H1 (cell line): ENCODE data around the gene DYSF. TPM values are rescaled to one million over a fixed set of nuclear protein-coding genes. Genes with fewer than 3 reads are reported as not detected.

Experiments used
- CTCF ChIA-PET: fragments of 300-600 bp; sonication (Branson Sonifier 250); formaldehyde crosslinking; loops from one replicate; lab custom pipeline; 2021; ENCODE audit not compliant: partially characterized antibody; lab: Charles Lee
- POLR2A ChIA-PET: fragments of 300-600 bp; sonication (Branson Sonifier 250); formaldehyde crosslinking; loops from one replicate; lab custom pipeline; 2021; ENCODE audit warnings: inconsistent platforms; ENCODE audit not compliant: partially characterized antibody; lab: Charles Lee
- DNase-seq, 2 experiments: peaks; one replicate each; pipeline versions ENCODE4 v3.0.0 to v3.0.0-alpha.2; 2010 to 2022; ENCODE audit warnings: low spot score in 2 of 2, low read depth in 1 of 2, mixed read lengths in 1 of 2
- FAIRE-seq: peaks from 2 replicates; lab custom pipeline; 2011; peaks lifted over from hg19 to GRCh38; lab: Jason Lieb, UNC
- H2AFZ ChIP-seq: 2 replicates; pipeline ENCODE4 v1.8.1; 2012; ENCODE audit warnings: low read length, inconsistent platforms
- H2AK5ac ChIP-seq: 2 replicates; pipeline ENCODE4 v1.6.1; 2013; ENCODE audit warnings: low read depth, low read length
- H2BK120ac ChIP-seq: replicated peaks from 2 replicates; pipeline ENCODE3; 2013; ENCODE audit warnings: low read depth, low read length, inconsistent platforms
- H2BK12ac ChIP-seq: 2 replicates; pipeline ENCODE4 v1.6.1; 2013; ENCODE audit warnings: low read depth, low read length
- H2BK15ac ChIP-seq: 2 replicates; pipeline ENCODE4 v1.6.1; 2013; ENCODE audit warnings: low read length
- H2BK20ac ChIP-seq: 2 replicates; pipeline ENCODE4 v1.6.1; 2013; ENCODE audit warnings: low read length
- H2BK5ac ChIP-seq: 2 replicates; pipeline ENCODE4 v1.6.1; 2013; ENCODE audit warnings: low read depth, low read length
- H3K14ac ChIP-seq: 2 replicates; pipeline ENCODE4 v1.6.1; 2013; ENCODE audit warnings: inconsistent platforms; ENCODE audit not compliant: insufficient read length
- H3K18ac ChIP-seq: 2 replicates; pipeline ENCODE4 v1.6.1; 2013; ENCODE audit warnings: low read length; ENCODE audit errors: extremely low read depth
- H3K23ac ChIP-seq: 2 replicates; pipeline ENCODE4 v1.6.1; 2013; ENCODE audit warnings: inconsistent platforms; ENCODE audit not compliant: insufficient read length
- H3K23me2 ChIP-seq: 2 replicates; pipeline ENCODE4 v1.6.1; 2013; ENCODE audit warnings: low read depth, low read length
- H3K27ac ChIP-seq: 2 replicates; pipeline ENCODE4 v1.6.1; 2011; ENCODE audit warnings: low read depth, low read length, inconsistent platforms
- H3K27me3 ChIP-seq, 4 experiments: replicated peaks in 1 of 4; 1 replicate in 1 of 4; 2 replicates in 3 of 4; pipeline versions ENCODE4 v1.6.1 to v1.8.1; 2011 to 2013; ENCODE audit warnings: low read length in 3 of 4, mild to moderate bottlenecking in 3 of 4, inconsistent platforms in 2 of 4, mixed read lengths in 2 of 4, moderate library complexity in 1 of 4; ENCODE audit not compliant: control insufficient read depth in 3 of 4, insufficient read depth in 3 of 4; ENCODE audit errors: extremely low read depth in 1 of 4
- H3K36me3 ChIP-seq, 4 experiments: 2 replicates each; pipeline versions ENCODE4 v1.6.1 to v1.8.1; 2011 to 2013; ENCODE audit warnings: mild to moderate bottlenecking in 4 of 4, low read length in 3 of 4, moderate library complexity in 2 of 4, control low read depth in 1 of 4, inconsistent platforms in 1 of 4; ENCODE audit not compliant: insufficient read depth in 4 of 4, control insufficient read depth in 2 of 4
- H3K4ac ChIP-seq: replicated peaks from 2 replicates; pipeline ENCODE3; 2013; ENCODE audit warnings: low read length, low read depth, mixed read lengths, inconsistent platforms; ENCODE audit not compliant: insufficient read length
- H3K4me1 ChIP-seq, 4 experiments: replicated peaks in 1 of 4; 1 replicate in 1 of 4; 2 replicates in 3 of 4; pipeline versions ENCODE4 v1.6.1 to v1.8.1; 2011 to 2013; ENCODE audit warnings: low read length in 3 of 4, inconsistent platforms in 2 of 4, mixed read lengths in 1 of 4; ENCODE audit not compliant: insufficient read depth in 4 of 4, control insufficient read depth in 3 of 4
- H3K4me2 ChIP-seq, 2 experiments: 2 replicates each; pipeline versions ENCODE4 v1.6.1 to v1.8.1; 2011 to 2013; ENCODE audit warnings: low read depth in 2 of 2, low read length in 2 of 2, control low read depth in 1 of 2, inconsistent platforms in 1 of 2, mild to moderate bottlenecking in 1 of 2; ENCODE audit not compliant: insufficient read depth in 1 of 2
- H3K4me3 ChIP-seq, 4 experiments: fragments of 200-600, 300-600 bp in 1 of 4; sonication (generic), shearing (Covaris generic), sonication (Bioruptor Twin) in 1 of 4; 2 replicates each; pipeline versions ENCODE4 v1.5.1 to v1.8.1; 2011 to 2016; ENCODE audit warnings: low read length in 4 of 4, low read depth in 3 of 4, control low read depth in 2 of 4, inconsistent platforms in 2 of 4, mild to moderate bottlenecking in 2 of 4, mixed read lengths in 1 of 4, moderate library complexity in 1 of 4; ENCODE audit not compliant: insufficient read depth in 2 of 4; ENCODE audit errors: extremely low read depth in 1 of 4
- H3K56ac ChIP-seq: replicated peaks from 2 replicates; pipeline ENCODE3; 2013; ENCODE audit warnings: low read depth, mild to moderate bottlenecking, mixed read lengths, low read length, inconsistent platforms; ENCODE audit not compliant: insufficient read length
- H3K79me1 ChIP-seq: 2 replicates; pipeline ENCODE4 v1.6.1; 2013; ENCODE audit warnings: low read depth, low read length, control low read depth
- H3K79me2 ChIP-seq, 2 experiments: 2 replicates each; pipeline versions ENCODE4 v1.6.1 to v1.8.1; 2012 to 2013; ENCODE audit warnings: low read length in 2 of 2, mild to moderate bottlenecking in 2 of 2, inconsistent platforms in 1 of 2; ENCODE audit not compliant: insufficient read depth in 2 of 2, control insufficient read depth in 1 of 2
- H3K9ac ChIP-seq, 4 experiments: replicated peaks in 1 of 4; 1 replicate in 1 of 4; 2 replicates in 3 of 4; pipeline versions ENCODE4 v1.6.1 to v1.8.1; 2011 to 2013; ENCODE audit warnings: low read depth in 3 of 4, low read length in 3 of 4, control low read depth in 2 of 4, mild to moderate bottlenecking in 2 of 4, moderate library complexity in 2 of 4, inconsistent platforms in 1 of 4; ENCODE audit errors: extremely low read depth in 1 of 4
- H3K9me3 ChIP-seq, 2 experiments: 2 replicates each; pipeline versions ENCODE4 v1.6.1 to v1.8.1; 2012 to 2013; ENCODE audit warnings: mild to moderate bottlenecking in 2 of 2, moderate library complexity in 2 of 2, control low read depth in 1 of 2, inconsistent platforms in 1 of 2, low read depth in 1 of 2, low read length in 1 of 2, mixed read lengths in 1 of 2; ENCODE audit not compliant: insufficient read depth in 2 of 2
- H4K20me1 ChIP-seq, 2 experiments: replicated peaks in 1 of 2; 2 replicates each; pipeline versions ENCODE3 to v1.8.1; 2011 to 2013; ENCODE audit warnings: inconsistent platforms in 2 of 2, low read length in 2 of 2, mild to moderate bottlenecking in 1 of 2; ENCODE audit not compliant: insufficient read depth in 2 of 2, control insufficient read depth in 1 of 2
- H4K5ac ChIP-seq: 2 replicates; pipeline ENCODE4 v1.6.1; 2013; ENCODE audit warnings: low read length, low read depth, mixed read lengths, inconsistent platforms; ENCODE audit not compliant: insufficient read length
- H4K8ac ChIP-seq: 2 replicates; pipeline ENCODE4 v1.8.0; 2013; ENCODE audit warnings: mild to moderate bottlenecking, moderate library complexity, low read length, inconsistent platforms; ENCODE audit not compliant: insufficient read depth; ENCODE audit errors: extremely low read depth
- H4K91ac ChIP-seq: replicated peaks from 2 replicates; pipeline ENCODE3; 2013; ENCODE audit warnings: low read length, mixed read lengths, inconsistent platforms; ENCODE audit not compliant: insufficient read length
- EZH2 ChIP-seq: fragments of 200-600 bp; sonication (generic); IDR thresholded peaks from 2 replicates; pipeline ENCODE4 v1.7.1; 2012; ENCODE audit warnings: low read depth, mild to moderate bottlenecking, moderate library complexity, low read length, inconsistent platforms; ENCODE audit not compliant: severe bottlenecking
- RFX5 ChIP-seq: IDR thresholded peaks from 2 replicates; pipeline ENCODE4 v1.6.1; 2011; ENCODE audit warnings: low read depth, low read length, improper control_type of control experiment, borderline replicate concordance
- WGBS, 2 experiments: shearing (Covaris generic) in 1 of 2; methylation state at CpG; one replicate each; pipeline versions ENCODE4 v1.1.6 to v1.1.7; 2013 to 2015; ENCODE audit warnings: low lambda C conversion rate in 2 of 2, mixed read lengths in 2 of 2, inconsistent platforms in 1 of 2, low coverage in 1 of 2, missing lambda C conversion rate in 1 of 2; ENCODE audit not compliant: insufficient replicate concordance in 2 of 2, insufficient coverage in 1 of 2, insufficient read length in 1 of 2; ENCODE audit errors: extremely low coverage in 1 of 2, missing lambda C conversion rate in 1 of 2; 5-methylcytosine and 5-hydroxymethylcytosine counted together
- polyA plus RNA-seq, 7 experiments: library from polyadenylated mRNA; depleted of rRNA in 3 of 7; stranded (reverse) in 5 of 7; unstranded in 2 of 7; fragments of >200 nt in 5 of 7; fragments of 200-250 nt in 2 of 7; gene quantifications; 1 replicate in 5 of 7; 2 replicates in 1 of 7; 4 replicates in 1 of 7; pipeline versions ENCODE4 v1.2.1 to v1.2.3, GENCODE V29; 2011 to 2013; ENCODE audit warnings: missing spikeins in 2 of 7, mixed read lengths in 2 of 7
- total RNA-seq: library from RNA; stranded (reverse); fragmentation: NEBNext Ultra II Directional; extraction: Animal tissue kit (Norgen Biotek cat#: 25700); gene quantifications from 2 replicates; pipeline ENCODE4 v1.2.1, GENCODE V29; 2021

The DYSF gene
- total and polyA plus RNA-seq, 2 of the 8 experiments (the other 6 are each of a cell fraction or from before 2014, with no cell fraction given) = 5.8 to 7.1 TPM

- Histone ChIP-seq H3K9ac (no peak overlapping the region), H2BK120ac (no peak overlapping the region), H3K4me1 (peaks cover 0 to 12% (median 2%) of the 10 kb centered on the region in 4 experiments; a peak in 3 of 7 replicates), H3K56ac (no peak overlapping the region), H4K8ac (no peak overlapping the region), H3K4me3 (no peak overlapping the region), H3K27me3 (peaks cover 36 to 59% (median 59%) of the 10 kb centered on the region in 4 experiments), H3K79me1 (no peaks in the 10 kb centered on the region), H3K4me2 (no peak overlapping the region; a peak in 1 of 4 replicates), H3K9me3 (no peaks in the 10 kb centered on the region), H2BK20ac (no peak overlapping the region), H3K36me3 (no peaks in the 10 kb centered on the region), H2BK5ac (no peak overlapping the region), H4K5ac (no peak overlapping the region), H3K18ac (no peak overlapping the region), H3K4ac (no peak overlapping the region), H2AK5ac (no peak overlapping the region), H4K20me1 (peaks cover 8 to 9% of the 10 kb centered on the region in 2 experiments), H3K27ac (no peak overlapping the region), H3K14ac (no peak overlapping the region), H2BK12ac (no peak overlapping the region; the same call in 1 of the 2 replicates), H2AFZ (no peak overlapping the region), H4K91ac (no peak overlapping the region), H2BK15ac (no peak overlapping the region), H3K79me2 (no peaks in the 10 kb centered on the region), H3K23me2 (peaks cover 15% of the 10 kb centered on the region; the same call in 1 of the 2 replicates), H3K23ac (no peak overlapping the region)
- FAIRE-seq (no peak), DNase-seq (no peak)
- TF ChIP-seq RFX5 (no peak), EZH2 (peak; percentile 23)
- WGBS, 2 experiments = 83% methylated on average over 11 of the region's 11 CpGs; no CpG with 5 or more reads in 1 of the 2 experiments
- CTCF ChIA-PET = interaction anchor here (1.1 to 11.9 kb wide), 5 partner anchors 8 to 41 kb away, joined by 3 to 238 read pairs (median 18); partner anchors contain the start of gene DYSF
- POLR2A ChIA-PET = interaction anchor here (7.3 kb wide), 1 partner anchor 14 kb away, joined by 51 read pairs; the partner anchor contains the start of gene DYSF
Measured at GRCh38 chr2:71468279-71469015, 15.1 kb downstream of the DYSF start.
